LNCAP (cell line): ENCODE data around the gene FAM133A.

ENCODE experiments used
- CTCF ChIP-seq: fragments of 450-650 bp; IDR thresholded peaks from 2 replicates; pipeline ENCODE4 v1.5.1; 2017; ENCODE audit warnings: mild to moderate bottlenecking

Gene FAM133A

GRCh38 chrX:93673869-93674271, at the start of gene FAM133A:
TSS of gene FAM133A (plus strand) at chrX:93674206. CDS start at chrX:93709420, 35,214 bp downstream.
- TF ChIP-seq CTCF, result no peak

- no peak for TF ChIP-seq CTCF
Measured at GRCh38 chrX:93637591-93637990, 36.4 kb upstream of the FAM133A start.

GRCh38 chrX:93649381-93649780, 24.6 kb upstream of the FAM133A start:
- no peak for TF ChIP-seq CTCF

GRCh38 chrX:93660575-93660974, 13.4 kb upstream of the FAM133A start:
- TF ChIP-seq CTCF, result no peak

- TF ChIP-seq CTCF, result no peak
Measured at GRCh38 chrX:93673056-93673868, 744 bp upstream of the FAM133A start, which contains the start of gene NAP1L3. TSS of gene NAP1L3 (minus strand) at chrX:93673578. CDS start at chrX:93673304, 274 bp downstream.

- no peak for TF ChIP-seq CTCF
Measured at GRCh38 chrX:93695981-93696380, 22.0 kb downstream of the FAM133A start.

- no peak for TF ChIP-seq CTCF
Measured at GRCh38 chrX:93703701-93704100, 29.7 kb downstream of the FAM133A start.
